HG03139 (cell line): ENCODE measurements around the gene XPNPEP2.

Source experiments
- ATAC-seq: cut with Tn5 transposase; IDR thresholded peaks from one replicate; pipeline ENCODE4 v1.9.1; 2021; ENCODE audit not compliant: unreplicated experiment

Gene XPNPEP2

DNA sequence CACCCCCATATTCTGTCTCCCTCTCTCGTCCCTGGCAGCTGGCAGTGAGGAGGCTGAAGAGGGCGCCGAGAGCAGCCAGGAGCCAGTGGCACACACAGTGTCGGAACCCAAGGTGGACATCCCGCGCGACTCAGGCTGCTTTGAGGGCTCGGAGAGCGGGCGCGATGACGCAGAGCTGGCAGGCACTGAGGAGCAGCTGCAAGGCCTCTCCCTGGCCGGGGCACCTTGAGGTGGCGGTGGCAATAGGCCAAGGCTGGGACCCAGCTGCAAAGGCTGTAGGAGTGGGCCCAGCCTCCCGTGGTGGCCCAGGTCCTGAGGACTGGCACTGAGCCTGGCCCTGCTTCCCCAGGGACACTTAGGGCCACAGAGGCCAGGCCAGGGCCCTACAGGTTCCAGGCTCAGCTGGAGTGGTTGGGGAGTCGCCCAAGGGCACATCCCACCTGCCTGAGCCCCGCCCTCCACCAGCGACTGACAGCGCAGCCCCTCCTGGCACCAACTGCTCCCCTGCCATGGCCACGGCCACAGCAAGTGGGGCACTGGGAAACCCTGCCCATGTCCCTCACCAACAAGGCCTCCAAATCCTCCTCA is 54.9 kb downstream of the XPNPEP2 start:
- no peak for ATAC-seq

DNA sequence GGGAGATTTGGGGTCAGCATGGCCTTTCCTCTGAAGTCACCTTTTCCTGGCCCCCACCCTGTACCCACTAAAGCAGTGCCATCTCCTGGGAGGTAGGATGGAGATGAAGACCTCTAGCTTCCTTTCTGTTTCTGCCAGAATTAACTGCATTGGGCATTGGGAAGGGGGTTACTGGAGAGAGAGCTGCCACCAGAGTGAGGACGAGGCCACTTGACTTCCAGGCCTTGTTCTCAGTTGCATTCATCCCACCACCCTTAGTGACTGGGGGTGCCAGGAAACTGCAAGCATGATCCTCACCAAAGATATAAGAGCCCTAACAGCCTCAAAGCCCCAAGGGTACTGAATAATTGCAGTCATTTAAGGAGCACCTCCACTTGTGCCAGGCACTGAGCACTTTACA is 56.8 kb downstream of the XPNPEP2 start:
- no peak for ATAC-seq

DNA sequence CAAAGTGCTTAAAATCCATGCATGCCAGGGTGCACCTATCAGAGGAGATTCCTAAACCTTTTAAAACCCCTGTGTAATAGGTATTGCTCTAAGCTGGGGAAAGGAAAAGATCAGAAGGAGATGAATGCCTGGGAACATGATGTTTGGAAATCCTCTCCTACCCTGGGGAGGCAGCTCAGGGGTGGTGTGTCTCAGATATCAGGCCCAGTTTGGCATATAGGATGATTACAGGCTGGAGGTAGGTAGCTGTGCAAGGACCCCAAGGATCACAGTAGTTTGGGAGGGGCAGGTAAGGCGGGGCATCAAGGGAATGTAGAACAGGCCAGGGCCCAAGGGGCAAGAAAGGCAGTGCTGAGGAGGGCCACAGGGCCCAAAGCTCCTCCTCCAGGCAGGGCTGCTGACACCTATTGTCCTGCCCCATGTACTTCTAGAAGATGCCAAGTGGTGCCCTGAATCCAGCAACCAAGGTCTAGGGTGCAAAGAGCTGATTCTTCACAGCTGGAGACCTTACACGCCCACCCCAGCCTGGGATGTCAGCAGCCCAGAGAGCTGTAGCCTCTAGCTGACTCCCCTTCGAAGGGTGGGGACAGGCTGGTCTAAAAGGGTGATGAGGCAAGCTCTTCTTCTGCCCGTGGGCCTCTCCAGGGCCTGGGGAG is 58.6 kb downstream of the XPNPEP2 start:
- no peak for ATAC-seq

DNA sequence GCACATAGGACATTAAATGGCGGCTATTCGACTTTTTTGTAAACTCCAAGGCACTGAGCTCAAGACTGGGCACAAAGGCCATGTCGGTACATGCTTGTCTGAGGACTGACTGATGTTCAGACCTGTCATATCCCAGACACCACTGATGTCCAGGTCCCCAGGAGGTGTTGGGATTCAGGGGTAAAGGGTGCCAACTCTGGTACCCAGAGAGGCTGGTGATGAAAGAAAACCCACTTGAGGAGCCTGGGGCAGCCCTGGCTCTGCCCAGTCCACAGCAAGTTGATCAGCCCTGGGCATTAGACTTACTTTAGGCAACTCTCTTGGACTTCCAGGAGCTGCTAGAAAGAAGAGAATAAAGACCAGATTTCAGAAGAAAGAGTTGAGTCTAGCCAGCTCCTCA is 59.7 kb downstream of the XPNPEP2 start:
- ATAC-seq = no peak

DNA sequence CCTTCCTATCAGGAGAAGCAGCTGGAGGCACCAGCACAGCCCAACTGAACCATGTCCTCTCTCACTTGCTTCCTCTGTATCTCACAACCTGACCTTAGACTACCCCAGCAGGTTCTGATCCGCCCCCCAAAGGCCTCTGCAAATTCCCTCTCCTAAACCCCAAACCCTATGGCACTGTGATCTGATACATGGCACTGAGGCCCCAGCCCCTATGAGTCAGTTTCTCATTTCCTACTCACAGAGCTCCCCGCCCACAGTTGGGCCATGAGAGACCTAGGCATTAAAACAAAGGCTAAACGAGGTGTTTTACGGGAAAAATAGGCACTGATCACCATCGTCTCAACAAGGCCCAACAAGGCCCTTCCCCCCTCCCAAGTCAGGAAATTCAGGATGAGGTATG is 60.1 kb downstream of the XPNPEP2 start:
- no peak for ATAC-seq

DNA sequence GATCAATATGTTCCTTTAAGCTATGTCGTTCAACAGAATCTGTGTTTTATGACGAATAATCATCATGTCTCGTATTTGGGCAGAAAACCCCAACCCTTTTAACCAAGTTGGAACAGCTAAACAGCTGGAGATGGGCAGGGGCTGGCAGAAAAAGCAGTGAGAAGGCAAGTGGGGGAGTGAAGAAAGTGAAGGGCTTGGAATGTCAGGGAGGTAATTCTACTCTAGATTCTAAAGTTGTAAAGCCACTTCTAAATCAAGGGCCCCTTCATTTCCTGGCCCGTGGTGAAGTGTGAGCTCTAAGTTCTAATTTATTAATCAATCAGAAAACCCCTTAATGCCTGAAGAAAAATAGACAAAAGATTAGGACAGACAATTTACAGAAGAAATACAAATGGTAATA is 61.4 kb downstream of the XPNPEP2 start:
- ATAC-seq = no peak

DNA sequence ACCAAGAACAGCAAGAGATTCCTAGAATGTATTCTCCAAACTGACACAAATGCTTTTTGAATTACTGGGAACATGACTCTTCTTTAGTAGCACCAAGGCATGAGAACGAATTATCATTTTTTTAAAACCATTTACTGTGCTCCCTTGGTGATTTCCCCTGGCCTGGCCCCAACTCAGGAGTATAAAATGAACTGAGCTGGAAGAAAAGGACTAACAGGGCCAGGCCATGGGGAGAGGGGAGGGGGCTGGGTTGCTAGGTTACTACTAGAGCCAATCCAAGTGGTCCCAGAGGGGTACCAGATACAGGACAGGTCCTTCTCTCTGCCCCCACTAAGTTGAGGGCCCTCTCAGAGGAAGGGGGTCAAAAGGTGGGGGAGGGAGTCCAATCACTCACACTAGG is 64.1 kb downstream of the XPNPEP2 start:
- no peak for ATAC-seq

DNA sequence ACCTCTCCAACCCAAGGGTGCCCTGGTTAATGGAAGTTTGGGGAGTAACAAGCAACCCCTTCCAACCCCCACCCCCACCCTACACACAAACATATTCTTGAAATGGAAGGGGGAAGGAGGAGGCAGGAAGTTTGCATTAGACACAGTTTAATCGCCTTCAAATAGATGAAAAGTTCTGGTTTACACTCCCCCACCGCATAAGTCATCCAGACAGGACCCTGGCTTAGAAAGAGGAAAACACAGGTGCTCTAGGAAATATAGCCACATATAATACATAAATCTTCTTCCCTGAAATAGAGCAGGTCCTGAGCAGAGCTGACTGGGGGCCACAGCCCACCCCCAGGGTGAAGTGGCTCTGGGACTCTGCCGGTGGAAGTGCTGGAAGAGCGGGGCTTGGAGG is 66.0 kb downstream of the XPNPEP2 start:
- ATAC-seq = no peak

DNA sequence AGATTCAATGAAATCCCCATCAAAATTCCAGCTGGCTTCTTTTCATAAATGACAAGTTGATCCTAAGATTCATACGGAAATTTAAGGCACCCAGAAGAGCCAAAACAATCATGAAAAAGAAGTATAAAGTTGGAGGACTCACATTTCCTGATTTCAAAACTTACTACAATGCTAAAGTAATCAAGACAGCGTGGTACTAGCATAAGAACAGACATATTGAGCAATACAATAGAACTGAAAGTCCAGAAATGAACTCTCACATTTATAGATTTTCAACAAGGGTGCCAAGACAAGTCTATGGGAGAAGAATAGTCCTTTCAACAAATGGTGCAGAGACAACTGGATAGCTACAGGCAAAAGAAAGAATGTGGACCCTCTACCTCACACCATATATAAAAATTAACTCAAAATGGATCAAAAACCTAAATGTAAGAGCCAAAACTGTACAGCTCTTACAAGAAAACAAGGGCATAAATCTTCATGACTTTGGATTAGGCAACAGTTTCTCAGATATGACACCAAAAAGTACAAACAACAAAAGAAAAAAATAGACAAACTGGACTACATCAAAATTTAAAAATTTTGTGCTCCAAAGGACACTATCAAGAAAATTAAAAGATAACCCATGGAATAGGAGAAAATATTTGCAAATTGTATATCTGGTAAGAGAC is 69.5 kb downstream of the XPNPEP2 start:
- ATAC-seq = no peak

DNA sequence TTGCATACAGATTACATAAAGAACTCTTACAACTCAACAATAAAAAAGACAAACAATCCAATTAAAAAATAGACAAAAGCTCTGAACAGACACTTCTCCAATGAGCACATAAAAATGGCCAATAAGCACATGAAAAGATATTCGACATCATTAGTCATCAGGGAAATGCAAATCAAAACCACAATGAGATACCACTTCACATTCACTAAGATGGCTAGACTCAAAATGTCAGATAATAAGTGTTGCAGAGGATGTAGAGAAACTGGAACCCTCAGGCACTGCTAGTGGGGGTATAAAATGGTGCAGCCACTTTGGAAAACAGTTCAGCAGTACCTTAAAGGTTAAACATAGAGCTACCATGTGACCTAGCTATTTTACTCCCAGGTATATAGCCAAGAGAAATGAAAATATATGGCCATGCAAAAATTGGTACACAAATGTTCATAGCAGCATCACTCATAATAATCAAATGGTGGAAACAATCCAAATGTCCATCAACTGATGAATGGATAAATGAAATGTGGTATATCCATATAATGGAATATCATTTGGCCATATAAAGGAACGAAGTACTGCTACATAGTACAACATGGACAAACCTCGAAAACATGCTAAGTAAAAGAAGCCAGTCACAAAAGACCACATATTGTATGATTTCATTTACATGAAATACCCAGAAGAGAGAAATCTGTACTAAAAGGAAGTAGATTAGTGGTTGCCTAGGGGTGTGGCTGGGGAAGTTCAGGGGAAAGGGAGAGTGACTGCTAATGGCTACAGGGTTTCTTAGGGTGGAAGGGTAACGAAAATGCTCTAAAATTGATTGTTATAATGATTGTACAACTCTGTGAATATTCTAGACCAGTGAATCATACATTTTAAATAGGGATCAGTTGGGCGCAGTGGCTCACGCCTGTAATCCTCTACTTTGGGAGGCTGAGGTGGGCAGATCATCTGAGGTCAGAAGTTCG is 70.3 kb downstream of the XPNPEP2 start:
- no peak for ATAC-seq

DNA sequence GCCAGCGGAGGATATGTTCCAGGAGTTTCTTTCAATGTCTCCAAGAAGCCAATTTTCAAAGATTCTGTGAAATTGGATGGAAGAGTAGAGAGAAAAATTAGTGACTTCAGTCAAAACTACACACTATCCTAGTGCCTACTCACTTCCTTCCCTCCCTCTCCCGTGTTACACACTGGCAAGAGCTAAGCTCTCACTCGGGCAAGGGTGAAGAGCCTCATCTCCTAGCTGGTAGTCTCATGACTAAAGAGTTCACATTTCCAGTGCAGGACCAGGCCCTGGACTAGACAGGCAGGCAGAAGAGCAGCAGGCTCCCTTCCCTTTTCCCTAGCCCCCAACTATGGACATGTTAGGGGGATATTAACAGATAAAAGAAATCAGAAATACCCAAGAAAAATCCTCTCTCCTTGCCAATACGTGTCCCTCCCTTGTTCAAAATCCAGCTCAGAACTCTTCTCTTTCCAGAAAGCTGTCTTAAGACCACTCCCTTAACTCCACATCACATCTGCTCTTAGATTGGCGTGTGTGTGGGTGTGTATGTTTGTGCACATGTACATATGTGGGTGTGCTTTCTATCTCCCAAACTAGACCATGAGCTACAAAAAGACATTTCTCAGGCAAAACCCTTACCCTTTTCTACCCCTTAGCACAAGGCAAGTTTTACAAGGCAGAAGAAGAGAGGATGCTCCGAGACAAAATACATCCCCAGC is 75.0 kb downstream of the XPNPEP2 start:
- ATAC-seq = no peak

DNA sequence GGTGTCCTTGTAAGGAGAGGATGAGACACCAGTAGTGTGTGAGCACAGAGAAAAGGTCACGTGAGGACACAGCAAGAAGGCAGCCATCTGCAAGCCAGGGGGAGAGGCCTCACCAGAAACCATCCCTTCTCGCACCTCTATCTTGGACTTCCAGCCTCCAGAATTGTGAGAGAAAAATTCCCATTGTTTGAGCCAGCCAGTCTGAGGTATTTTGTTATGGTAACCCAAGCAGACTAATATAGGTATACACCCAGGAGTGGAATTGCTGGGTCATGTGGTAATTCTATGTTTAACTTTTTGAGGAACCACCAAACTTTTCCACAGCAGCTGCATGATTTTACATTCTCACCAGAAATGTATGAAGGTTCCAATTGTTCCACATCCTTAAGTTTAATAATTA is 79.3 kb downstream of the XPNPEP2 start:
- no peak for ATAC-seq
